Thymus (tissue), 2 donors: ENCODE results near the gene NOS3. TPM values are rescaled to one million over a fixed set of nuclear protein-coding genes. Genes with fewer than 3 reads are reported as not detected.

Source experiments
- polyA plus RNA-seq: library from polyadenylated mRNA; stranded (reverse); fragments of 200-250 nt; gene quantifications from one replicate; pipeline ENCODE4 v1.2.3, GENCODE V29; 2013
- total RNA-seq: library from RNA; stranded (reverse); fragments of 120-200 nt; gene quantifications from one replicate; pipeline ENCODE4 v1.2.4, GENCODE V29; 2013
- donor health status: healthy.

Gene NOS3
- total and polyA plus RNA-seq, 2 donors: 1.5 to 3.0 TPM

Other genes starting within 250 kb of the NOS3 start
- 23.4 TPM for gene TMEM176B, start 190.7 kb upstream of the NOS3 start, total RNA-seq
- gene TMEM176B, start 190.7 kb upstream of the NOS3 start, polyA plus RNA-seq: 34.7 TPM
- gene TMEM176A, start 190.2 kb upstream of the NOS3 start, total RNA-seq: 11.0 TPM
- gene TMEM176A, start 190.2 kb upstream of the NOS3 start, polyA plus RNA-seq: 27.9 TPM
- gene AOC1, start 138.5 kb upstream of the NOS3 start, total RNA-seq: 1.3 TPM
- 3.5 TPM for gene AOC1, start 138.5 kb upstream of the NOS3 start, polyA plus RNA-seq
- 2.3 TPM for gene KCNH2, start 12.7 kb upstream of the NOS3 start, total RNA-seq
- 1.5 TPM for gene KCNH2, start 12.7 kb upstream of the NOS3 start, polyA plus RNA-seq
- 1.6 TPM for gene ATG9B, start 33.5 kb downstream of the NOS3 start, total RNA-seq
- 8.0 TPM for gene ATG9B, start 33.5 kb downstream of the NOS3 start, polyA plus RNA-seq
- 10.5 TPM for gene ABCB8, start 37.4 kb downstream of the NOS3 start, total RNA-seq
- 33.8 TPM for gene ABCB8, start 37.4 kb downstream of the NOS3 start, polyA plus RNA-seq
- 0.14 TPM for gene ASIC3, start 57.5 kb downstream of the NOS3 start, total RNA-seq
- 10.6 TPM for gene ASIC3, start 57.5 kb downstream of the NOS3 start, polyA plus RNA-seq
- gene CDK5, start 66.9 kb downstream of the NOS3 start, total RNA-seq: 19.8 TPM
- gene CDK5, start 66.9 kb downstream of the NOS3 start, polyA plus RNA-seq: 8.9 TPM
- gene SLC4A2, start 68.6 kb downstream of the NOS3 start, total RNA-seq: 22.9 TPM
- gene SLC4A2, start 68.6 kb downstream of the NOS3 start, polyA plus RNA-seq: 89.5 TPM
- 52.2 TPM for gene FASTK, start 89.8 kb downstream of the NOS3 start, total RNA-seq
- gene FASTK, start 89.8 kb downstream of the NOS3 start, polyA plus RNA-seq: 142 TPM
- 17.0 TPM for gene TMUB1, start 92.5 kb downstream of the NOS3 start, total RNA-seq
- gene TMUB1, start 92.5 kb downstream of the NOS3 start, polyA plus RNA-seq: 68.4 TPM
- gene AGAP3, start 95.5 kb downstream of the NOS3 start, total RNA-seq: 8.2 TPM
- gene AGAP3, start 95.5 kb downstream of the NOS3 start, polyA plus RNA-seq: 43.2 TPM
- gene GBX1, start 176.7 kb downstream of the NOS3 start, total RNA-seq: not detected
- 0.07 TPM for gene GBX1, start 176.7 kb downstream of the NOS3 start, polyA plus RNA-seq
- not detected for gene ASB10, start 196.2 kb downstream of the NOS3 start, total RNA-seq
- gene ASB10, start 196.2 kb downstream of the NOS3 start, polyA plus RNA-seq: 0.05 TPM
- gene H2BK1, start 219.5 kb downstream of the NOS3 start, total RNA-seq: not detected
- 0.25 TPM for gene H2BK1, start 219.5 kb downstream of the NOS3 start, polyA plus RNA-seq
- gene ABCF2, start 236.2 kb downstream of the NOS3 start, total RNA-seq: 26.1 TPM
- gene ABCF2, start 236.2 kb downstream of the NOS3 start, polyA plus RNA-seq: 18.9 TPM
- 18.0 TPM for gene CHPF2, start 241.5 kb downstream of the NOS3 start, total RNA-seq
- gene CHPF2, start 241.5 kb downstream of the NOS3 start, polyA plus RNA-seq: 35.2 TPM